ENCODE data around the gene FGF7.
"Not testable (repeated sequence)": the region's sequence is repeated elsewhere in the genome, so short reads cannot be mapped to it uniquely, and the experiment has no call there.

FGF7 gene

DNA sequence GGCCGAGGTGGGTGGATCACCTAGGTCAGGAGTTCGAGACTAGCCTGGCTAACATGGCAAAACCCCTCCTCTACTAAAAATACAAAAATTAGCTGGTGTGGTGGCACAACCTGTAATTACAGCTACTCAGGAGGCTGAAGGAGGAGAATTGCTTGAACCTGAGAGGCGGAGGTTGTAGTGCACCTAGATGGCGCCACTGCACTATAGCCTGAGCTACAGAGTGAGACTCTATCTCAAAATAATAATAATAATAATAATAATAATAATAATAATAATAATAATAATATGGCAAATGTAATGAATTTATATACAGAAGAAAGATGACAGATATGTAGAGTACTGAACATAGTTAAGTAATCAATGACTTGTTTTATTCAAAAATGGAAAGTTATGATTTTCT is 48.2 kb downstream of the FGF7 start:
- H3K27me3 ChIP-seq (ENCODE audit: insufficient read depth, low read depth, severe bottlenecking); H3K27ac ChIP-seq; H3K9me3 ChIP-seq (ENCODE audit: severe bottlenecking); H3K4me3 ChIP-seq (ENCODE audit: low read depth, low read length); H3K36me3 ChIP-seq: not testable (repeated sequence)
- DNase-seq: peak; percentile 41
- TF ChIP-seq, protein P1, sequence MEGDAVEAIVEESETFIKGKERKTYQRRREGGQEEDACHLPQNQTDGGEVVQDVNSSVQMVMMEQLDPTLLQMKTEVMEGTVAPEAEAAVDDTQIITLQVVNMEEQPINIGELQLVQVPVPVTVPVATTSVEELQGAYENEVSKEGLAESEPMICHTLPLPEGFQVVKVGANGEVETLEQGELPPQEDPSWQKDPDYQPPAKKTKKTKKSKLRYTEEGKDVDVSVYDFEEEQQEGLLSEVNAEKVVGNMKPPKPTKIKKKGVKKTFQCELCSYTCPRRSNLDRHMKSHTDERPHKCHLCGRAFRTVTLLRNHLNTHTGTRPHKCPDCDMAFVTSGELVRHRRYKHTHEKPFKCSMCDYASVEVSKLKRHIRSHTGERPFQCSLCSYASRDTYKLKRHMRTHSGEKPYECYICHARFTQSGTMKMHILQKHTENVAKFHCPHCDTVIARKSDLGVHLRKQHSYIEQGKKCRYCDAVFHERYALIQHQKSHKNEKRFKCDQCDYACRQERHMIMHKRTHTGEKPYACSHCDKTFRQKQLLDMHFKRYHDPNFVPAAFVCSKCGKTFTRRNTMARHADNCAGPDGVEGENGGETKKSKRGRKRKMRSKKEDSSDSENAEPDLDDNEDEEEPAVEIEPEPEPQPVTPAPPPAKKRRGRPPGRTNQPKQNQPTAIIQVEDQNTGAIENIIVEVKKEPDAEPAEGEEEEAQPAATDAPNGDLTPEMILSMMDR (IDR thresholded peaks at IDR 0.05; ENCODE audit: low read depth, low read length): peak; percentile 41; the same call in 1 of the 2 replicates

DNA sequence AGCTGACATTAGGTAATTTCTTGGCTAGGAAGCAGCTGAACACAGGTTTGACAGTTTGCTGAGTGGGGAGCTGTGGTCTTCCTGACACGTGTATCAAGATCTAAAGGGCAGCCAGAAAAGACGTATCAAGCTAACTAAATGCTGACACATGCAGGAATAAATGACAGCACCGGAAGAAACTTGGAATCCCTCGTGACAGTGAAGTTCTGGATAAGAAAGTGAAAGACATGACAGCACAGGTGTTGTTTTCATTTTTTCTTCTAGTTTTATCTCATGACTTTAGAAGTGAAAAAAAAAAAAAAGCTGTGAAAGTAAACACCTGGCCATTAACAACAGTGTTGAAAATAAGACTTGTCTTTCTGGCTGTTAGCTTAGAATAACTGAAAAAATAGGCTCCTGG is 48.7 kb downstream of the FGF7 start:
- H3K27ac ChIP-seq: no peak overlapping the region
- no peak for DNase-seq
- H3K36me3 ChIP-seq: no peaks in the 10 kb centered on the region
- TF ChIP-seq, protein P1 (IDR thresholded peaks at IDR 0.05; ENCODE audit: low read depth, low read length): no peak
- no peaks in the 10 kb centered on the region for H3K9me3 ChIP-seq (ENCODE audit: severe bottlenecking)
- H3K27me3 ChIP-seq (ENCODE audit: insufficient read depth, low read depth, severe bottlenecking): no peaks in the 10 kb centered on the region
- no peak overlapping the region for H3K4me3 ChIP-seq (ENCODE audit: low read depth, low read length)

DNA sequence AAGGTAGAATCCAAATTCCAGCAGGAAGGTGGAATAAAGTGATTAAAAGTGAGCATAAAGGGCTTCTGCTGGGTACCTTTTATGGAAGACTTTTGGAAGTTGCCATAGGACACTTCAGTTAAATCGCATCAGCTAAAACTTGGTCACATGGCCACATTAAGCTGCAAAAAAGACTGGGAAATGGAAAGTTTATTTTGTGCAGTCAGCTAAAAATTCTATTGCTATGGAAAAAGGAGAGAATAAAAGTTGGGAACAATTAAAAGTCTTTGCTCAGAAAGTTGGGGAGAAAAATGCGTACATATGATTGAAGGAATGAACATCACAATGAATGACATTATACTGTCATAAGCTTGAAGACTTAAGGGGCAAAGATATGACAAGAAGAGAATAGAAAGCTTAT is 49.3 kb downstream of the FGF7 start:
- no peak for DNase-seq
- Histone ChIP-seq H3K9me3 (ENCODE audit: severe bottlenecking) (no peaks in the 10 kb centered on the region), H3K4me3 (ENCODE audit: low read depth, low read length) (no peak overlapping the region), H3K27ac (no peak overlapping the region), H3K27me3 (ENCODE audit: insufficient read depth, low read depth, severe bottlenecking) (no peaks in the 10 kb centered on the region), H3K36me3 (no peaks in the 10 kb centered on the region)
- TF ChIP-seq, protein P1 (IDR thresholded peaks at IDR 0.05; ENCODE audit: low read depth, low read length): no peak

DNA sequence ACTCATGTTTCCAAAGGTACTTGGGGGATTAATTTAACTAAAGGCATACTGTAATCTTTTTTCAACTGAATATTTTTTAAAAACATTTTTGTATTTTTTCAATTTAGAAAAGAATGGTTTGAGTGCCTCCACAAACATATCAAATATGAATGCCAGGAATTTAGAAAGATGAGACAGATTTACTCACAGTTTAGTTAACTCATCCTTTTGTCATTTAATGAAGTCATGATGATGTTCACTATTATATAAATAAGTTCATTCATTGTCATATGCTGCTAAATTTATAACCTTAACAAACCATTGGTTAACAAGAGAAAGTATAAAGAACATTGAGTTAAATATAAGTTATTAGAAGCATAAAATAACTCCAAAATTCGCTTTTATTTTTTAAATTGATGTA is 50.0 kb downstream of the FGF7 start:
- Histone ChIP-seq H3K4me3 (ENCODE audit: low read depth, low read length) (no peak overlapping the region), H3K27ac (no peak overlapping the region), H3K9me3 (ENCODE audit: severe bottlenecking) (no peaks in the 10 kb centered on the region), H3K36me3 (no peaks in the 10 kb centered on the region), H3K27me3 (ENCODE audit: insufficient read depth, low read depth, severe bottlenecking) (no peaks in the 10 kb centered on the region)
- TF ChIP-seq, protein P1 (IDR thresholded peaks at IDR 0.05; ENCODE audit: low read depth, low read length): no peak
- DNase-seq: no peak

DNA sequence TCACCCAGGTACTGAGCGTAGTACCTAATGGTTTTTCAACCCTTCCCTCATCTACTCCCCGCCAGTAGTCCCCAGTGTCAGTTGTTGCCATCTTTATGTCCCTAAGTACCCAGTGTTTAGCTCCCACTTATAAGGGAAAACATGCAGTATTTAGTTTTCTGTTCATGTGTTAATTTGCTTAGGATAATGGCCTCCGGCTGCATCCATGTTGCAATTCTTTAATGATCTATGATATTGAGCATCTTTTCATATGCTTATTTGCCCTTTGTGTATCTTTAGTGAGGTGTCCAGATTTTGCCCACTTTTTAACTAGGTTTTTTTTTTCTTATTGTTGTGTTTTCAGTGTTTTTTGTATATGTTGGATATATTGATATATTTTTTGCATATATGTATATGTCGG is 55.0 kb downstream of the FGF7 start:
- not testable (repeated sequence) for DNase-seq; H3K27me3 ChIP-seq (ENCODE audit: insufficient read depth, low read depth, severe bottlenecking); H3K9me3 ChIP-seq (ENCODE audit: severe bottlenecking); H3K4me3 ChIP-seq (ENCODE audit: low read depth, low read length); H3K27ac ChIP-seq; H3K36me3 ChIP-seq

DNA sequence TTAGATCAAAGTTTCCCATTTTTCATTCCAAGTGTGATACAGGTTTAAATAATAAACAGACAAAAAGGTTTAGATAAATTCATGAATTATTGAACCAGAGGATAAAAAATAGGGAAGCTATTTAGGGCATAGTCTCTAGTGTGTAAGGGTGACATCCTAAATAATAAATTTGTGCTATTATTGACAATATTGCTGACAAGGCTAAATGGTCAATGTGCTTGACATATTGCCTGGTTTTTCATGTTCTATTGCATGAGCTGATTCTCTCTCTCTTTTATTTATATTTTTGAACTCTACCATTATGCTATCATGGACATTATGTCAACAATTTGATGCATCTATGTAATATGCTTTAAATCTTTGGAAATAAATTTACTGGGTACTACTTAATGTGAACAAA is 55.9 kb downstream of the FGF7 start:
- not testable (repeated sequence) for H3K27me3 ChIP-seq (ENCODE audit: insufficient read depth, low read depth, severe bottlenecking); H3K4me3 ChIP-seq (ENCODE audit: low read depth, low read length); H3K36me3 ChIP-seq; DNase-seq; H3K27ac ChIP-seq; H3K9me3 ChIP-seq (ENCODE audit: severe bottlenecking)

DNA sequence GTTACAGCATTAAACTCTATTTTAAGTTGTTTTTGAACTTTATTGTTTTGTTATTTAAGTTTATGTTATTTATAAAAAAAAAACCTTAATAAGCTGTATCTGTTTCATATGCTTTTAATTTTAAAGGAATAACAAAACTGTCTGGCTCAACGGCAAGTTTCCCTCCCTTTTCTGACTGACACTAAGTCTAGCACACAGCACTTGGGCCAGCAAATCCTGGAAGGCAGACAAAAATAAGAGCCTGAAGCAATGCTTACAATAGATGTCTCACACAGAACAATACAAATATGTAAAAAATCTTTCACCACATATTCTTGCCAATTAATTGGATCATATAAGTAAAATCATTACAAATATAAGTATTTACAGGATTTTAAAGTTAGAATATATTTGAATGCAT is 62.4 kb downstream of the FGF7 start:
- not testable (repeated sequence) for H3K36me3 ChIP-seq; H3K9me3 ChIP-seq (ENCODE audit: severe bottlenecking); H3K4me3 ChIP-seq (ENCODE audit: low read depth, low read length); H3K27me3 ChIP-seq (ENCODE audit: insufficient read depth, low read depth, severe bottlenecking); DNase-seq; H3K27ac ChIP-seq
